GM21515 (cell line): ENCODE results near the gene TEX51.

Experiments used
- ATAC-seq: cut with Tn5 transposase; IDR thresholded peaks from one replicate; pipeline ENCODE4 v1.9.1; 2021; ENCODE audit not compliant: unreplicated experiment

Gene TEX51

DNA sequence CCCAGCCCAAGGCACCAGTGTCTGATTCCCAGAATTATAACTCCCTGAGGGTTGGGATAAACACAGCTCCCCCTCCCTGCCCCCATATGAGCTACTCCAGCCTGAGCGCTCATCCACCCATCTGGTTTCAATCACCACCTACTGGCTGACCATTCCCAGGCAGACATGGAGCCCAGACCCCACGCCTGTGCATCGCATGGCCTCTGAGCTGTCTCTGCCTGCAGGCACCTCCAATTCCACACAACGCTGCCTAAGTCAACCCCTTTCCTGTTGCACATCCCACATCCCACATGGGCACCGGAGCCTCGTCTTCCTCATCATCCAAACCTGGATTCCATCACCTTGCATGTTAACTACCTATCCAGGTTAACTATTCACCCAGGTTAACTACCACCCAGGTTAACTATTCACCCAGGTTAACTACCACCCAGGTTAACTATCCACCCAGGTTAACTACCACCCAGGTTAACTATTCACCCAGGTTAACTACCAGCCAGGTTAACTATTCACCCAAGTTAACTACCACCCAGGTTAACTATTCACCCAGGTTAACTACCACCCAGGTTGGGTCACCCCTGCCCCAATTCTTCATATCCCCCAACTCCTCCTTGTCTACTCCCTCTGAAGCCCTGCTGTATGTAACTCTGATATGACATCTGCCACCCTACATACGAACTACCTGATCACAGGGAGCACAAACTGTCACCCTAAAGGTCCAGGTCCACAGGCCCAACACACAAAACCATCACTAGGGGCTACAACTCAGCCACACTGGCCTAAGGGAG is 47.8 kb downstream of the TEX51 start:
- ATAC-seq, result no peak

DNA sequence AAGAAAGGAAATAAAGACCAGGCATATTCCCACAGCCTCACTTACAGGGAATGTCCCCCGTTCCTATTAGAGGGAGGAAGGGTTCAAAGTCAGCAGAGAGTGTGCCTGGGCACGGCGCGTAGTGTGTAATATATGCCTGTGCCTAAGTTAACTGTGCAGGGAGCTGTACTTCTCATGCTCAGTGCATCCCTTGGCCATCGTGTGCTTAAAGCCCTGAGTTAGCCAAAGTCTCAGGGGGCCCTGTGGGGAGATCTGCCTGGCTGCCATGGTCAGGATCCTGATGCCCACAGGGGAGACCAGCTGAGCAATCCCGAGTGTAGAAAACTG is 48.4 kb downstream of the TEX51 start:
- ATAC-seq, result no peak

DNA sequence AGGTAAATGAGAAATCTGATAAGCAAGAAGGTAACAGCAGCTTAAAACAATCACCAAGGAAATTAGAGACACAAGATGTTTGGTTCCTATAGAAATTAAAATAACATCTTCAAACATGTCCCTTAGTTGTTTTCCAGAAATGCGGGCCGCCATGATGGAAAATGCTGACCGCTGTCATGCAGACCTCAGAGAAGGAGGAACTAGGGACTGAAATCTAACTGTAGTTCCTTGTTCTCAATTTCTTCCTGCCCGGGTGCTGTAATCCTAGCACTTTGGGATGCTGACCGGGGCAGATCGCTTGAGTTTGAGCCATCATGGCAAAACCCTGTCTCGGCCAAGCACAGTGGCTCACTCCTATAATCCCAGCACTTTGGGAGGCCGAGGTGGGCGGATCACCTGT is 51.1 kb downstream of the TEX51 start:
- ATAC-seq, result no peak

DNA sequence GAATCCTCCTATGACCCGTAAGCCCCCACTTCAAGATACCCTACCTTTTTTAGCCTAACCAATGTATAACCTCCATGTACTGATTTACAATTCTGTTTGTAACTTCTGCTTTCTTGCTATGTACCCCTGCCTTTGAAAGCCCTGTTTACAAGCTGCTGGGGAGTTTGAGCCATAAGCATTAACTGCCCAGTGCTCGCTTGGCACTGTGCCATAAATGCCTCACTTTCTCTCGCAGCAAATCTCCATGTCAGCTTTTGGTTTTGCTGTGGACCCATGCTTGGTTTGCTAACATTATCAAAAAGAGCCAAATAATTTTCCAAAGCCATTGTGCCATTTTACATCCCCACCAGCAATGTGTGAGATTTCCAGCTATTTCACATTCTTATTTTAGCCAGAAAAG is 51.8 kb downstream of the TEX51 start:
- ATAC-seq, result no peak
